HFF-Myc (cell line): ENCODE measurements around the gene KDR.

ENCODE experiments used
- DNase-seq: peaks from one replicate; pipeline ENCODE4 v3.0.0-alpha.2; 2011; ENCODE audit warnings: low read depth; ENCODE audit errors: extremely low read depth
- H3K4me3 ChIP-seq: replicated peaks from 2 replicates; pipeline ENCODE4 v1.5.1; 2011; ENCODE audit warnings: low read depth, mild to moderate bottlenecking, control low read depth, low read length
- CTCF ChIP-seq: IDR thresholded peaks from 2 replicates; pipeline ENCODE4 v1.5.1; 2012; ENCODE audit warnings: mild to moderate bottlenecking, low read depth, low read length, control low read depth; ENCODE audit errors: missing control alignments

The KDR gene

GRCh38 chr4:55031158-55031557 is 94.2 kb downstream of the KDR start:
- DNase-seq = no peak
- no peak overlapping the region for H3K4me3 ChIP-seq
- TF ChIP-seq CTCF = no peak

DNA sequence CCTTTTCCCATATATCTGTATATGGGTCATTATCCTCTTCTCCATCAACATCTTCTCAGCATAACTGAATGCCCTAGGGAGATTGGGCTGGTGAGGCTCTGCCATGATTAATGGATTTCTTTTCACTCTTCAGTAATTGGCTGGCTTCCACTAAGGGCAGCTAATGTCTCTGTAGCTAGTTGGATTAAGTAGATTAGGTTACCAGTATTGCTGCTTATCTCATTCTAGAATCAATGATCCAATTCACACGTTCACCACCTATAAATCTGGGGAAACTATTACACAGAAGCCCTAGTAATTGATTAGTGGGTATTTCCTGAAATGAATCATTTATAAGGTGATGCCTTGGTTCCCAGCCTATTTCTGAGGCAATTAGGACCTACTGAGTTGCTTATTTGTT is 94.8 kb downstream of the KDR start:
- no peak for DNase-seq
- no peak overlapping the region for H3K4me3 ChIP-seq
- TF ChIP-seq CTCF = no peak

DNA sequence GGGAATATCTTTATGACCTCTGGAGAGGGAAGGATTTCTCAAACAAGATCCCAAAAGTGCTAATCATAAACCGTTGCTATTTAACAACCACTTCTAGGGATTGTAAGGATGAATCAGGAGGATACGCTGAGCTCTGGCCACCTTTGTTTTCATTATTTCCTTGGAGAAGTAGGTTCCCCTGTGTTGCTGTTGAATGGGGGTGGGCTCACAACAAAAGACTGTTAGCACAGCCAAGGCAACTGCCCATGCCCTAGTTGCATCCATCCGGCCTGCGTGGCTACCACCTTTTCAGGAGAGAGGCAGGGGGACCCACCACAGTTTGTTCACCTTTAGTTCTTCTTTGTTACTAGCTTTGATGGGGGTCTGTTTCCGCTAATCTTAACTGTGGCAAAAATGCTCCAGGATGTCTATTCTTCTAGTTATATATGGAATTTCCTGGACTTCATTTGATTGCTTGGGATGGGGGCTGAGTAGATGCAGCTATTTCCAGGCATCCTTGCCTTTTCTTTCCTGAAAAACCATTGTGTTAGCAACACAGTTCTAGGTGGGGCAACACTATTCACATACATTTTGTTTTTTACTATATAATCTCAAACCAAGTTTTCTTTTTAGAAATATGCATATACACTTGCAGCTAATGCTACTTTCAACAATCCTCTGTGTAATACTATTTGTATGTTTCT is 95.4 kb downstream of the KDR start:
- DNase-seq = no peak
- TF ChIP-seq CTCF = no peak
- H3K4me3 ChIP-seq = no peak overlapping the region

DNA sequence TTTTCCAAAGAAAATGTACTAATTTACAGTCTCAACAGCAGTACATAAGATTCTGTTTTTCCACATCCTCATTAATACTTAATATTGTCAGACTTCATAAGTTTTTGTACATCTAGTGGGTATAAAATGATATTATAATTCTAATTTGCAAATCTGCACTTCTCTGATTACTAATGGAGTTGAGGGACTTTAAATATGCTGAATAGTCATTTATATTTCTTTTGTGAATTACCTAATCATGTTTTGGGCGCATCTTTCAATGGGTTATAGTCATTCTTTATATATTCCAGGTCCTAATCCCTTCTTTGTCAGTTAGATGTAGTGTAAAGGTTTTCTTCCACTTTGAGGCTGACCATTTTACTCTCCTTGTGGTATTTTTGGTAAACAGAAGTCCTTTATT is 96.1 kb downstream of the KDR start:
- DNase-seq = no peak
- H3K4me3 ChIP-seq = no peak overlapping the region
- no peak for TF ChIP-seq CTCF
